CD4-positive, alpha-beta T cell (primary cell): ENCODE results near the gene GLB1L3. TPM values are rescaled to one million over a fixed set of nuclear protein-coding genes. Genes with fewer than 3 reads are reported as not detected.

ENCODE experiments used
- ATAC-seq: fragments of 200-7000 bp; cut with Tn5 transposase; one replicate; pipeline ENCODE4 v1.10.0; 2022; ENCODE audit warnings: mild to moderate bottlenecking; ENCODE audit not compliant: poor library complexity
- CTCF ChIA-PET: fragments of 350-600 bp; sonication (Branson Sonifier 250); formaldehyde crosslinking; loops from one replicate; lab custom pipeline; 2021; ENCODE audit warnings: antibody characterized with exemption, inconsistent platforms; lab: Charles Lee
- POLR2A ChIA-PET: fragments of 350-600 bp; sonication (Branson Sonifier 250); formaldehyde crosslinking; loops from one replicate; lab custom pipeline; 2021; ENCODE audit warnings: antibody characterized with exemption, inconsistent platforms; lab: Charles Lee
- DNase-seq, 14 experiments: peaks; one replicate each; pipeline ENCODE4 v3.0.0-alpha.2; 2013 to 2020; ENCODE audit warnings: mixed read lengths in 2 of 14
- H3K27ac ChIP-seq, 2 donors: one replicate each; pipeline versions ENCODE4 v1.5.1 to v1.7.0; 2013; ENCODE audit warnings: low read length in 2 of 2, low read depth in 1 of 2, mild to moderate bottlenecking in 1 of 2
- H3K27me3 ChIP-seq, 2 experiments: 1 replicate in 1 of 2; 2 replicates in 1 of 2; pipeline versions ENCODE4 v1.6.1 to v1.7.0; 2013; ENCODE audit warnings: low read length in 2 of 2, control low read depth in 1 of 2, mild to moderate bottlenecking in 1 of 2, moderate library complexity in 1 of 2; ENCODE audit not compliant: insufficient read depth in 2 of 2, control insufficient read depth in 1 of 2
- H3K36me3 ChIP-seq: one replicate; pipeline ENCODE4 v1.6.1; 2013; ENCODE audit warnings: low read length, control low read depth; ENCODE audit not compliant: insufficient read depth
- H3K4me1 ChIP-seq: one replicate; pipeline ENCODE4 v1.6.1; 2013; ENCODE audit warnings: low read length, control low read depth; ENCODE audit not compliant: insufficient read depth
- H3K4me3 ChIP-seq: one replicate; pipeline ENCODE4 v1.5.1; 2013; ENCODE audit warnings: mild to moderate bottlenecking, low read length, moderate library complexity
- H3K9me3 ChIP-seq, 2 experiments: 1 replicate in 1 of 2; 2 replicates in 1 of 2; pipeline versions ENCODE4 v1.6.1 to v1.7.0; 2013; ENCODE audit warnings: low read length in 2 of 2, mild to moderate bottlenecking in 2 of 2, control low read depth in 1 of 2, moderate library complexity in 1 of 2; ENCODE audit not compliant: control insufficient read depth in 1 of 2, insufficient read depth in 1 of 2
- H3K27ac Mint-ChIP-seq: one replicate; pipeline ENCODE4 v1.8.0; 2020; ENCODE audit warnings: mixed read lengths
- H3K27me3 Mint-ChIP-seq: one replicate; pipeline ENCODE4 v1.8.0; 2021; ENCODE audit warnings: mixed read lengths
- H3K36me3 Mint-ChIP-seq: one replicate; pipeline ENCODE4 v1.8.0; 2021; ENCODE audit warnings: low read depth, mixed read lengths
- H3K4me1 Mint-ChIP-seq: one replicate; pipeline ENCODE4 v1.8.0; 2021; ENCODE audit warnings: low read depth, mixed read lengths
- H3K4me3 Mint-ChIP-seq: one replicate; pipeline ENCODE4 v1.8.0; 2020; ENCODE audit warnings: mild to moderate bottlenecking, mixed read lengths
- H3K9me3 Mint-ChIP-seq: one replicate; pipeline ENCODE4 v1.8.0; 2020; ENCODE audit warnings: mixed read lengths
- intact Hi-C, 2 experiments: fragments of 100-400 bp; cut with DNase I in 1 of 2; cut with micrococcal nuclease in 1 of 2; formaldehyde crosslinking; loops; one replicate each; pipeline versions ENCODE4 v1.15.1 to v1.9.0; 2023 to 2025; cut with DNase I, micrococcal nuclease
- total RNA-seq, 174 experiments: library from RNA in 2 of 174; stranded (reverse) in 2 of 174; gene quantifications; one replicate each; pipeline ENCODE4 v1.2.3 and lab custom pipeline; 2021 to 2026
- TF ChIP-seq, protein P1 (sequence below): fragments of 200-600 bp; IDR thresholded peaks from one replicate; pipeline ENCODE4 v1.8.0; 2022; ENCODE audit warnings: antibody characterized with exemption, mild to moderate bottlenecking

The GLB1L3 gene
- total RNA-seq, 2 experiments from 2014 or later: 1.3 to 1.5 TPM

DNA sequence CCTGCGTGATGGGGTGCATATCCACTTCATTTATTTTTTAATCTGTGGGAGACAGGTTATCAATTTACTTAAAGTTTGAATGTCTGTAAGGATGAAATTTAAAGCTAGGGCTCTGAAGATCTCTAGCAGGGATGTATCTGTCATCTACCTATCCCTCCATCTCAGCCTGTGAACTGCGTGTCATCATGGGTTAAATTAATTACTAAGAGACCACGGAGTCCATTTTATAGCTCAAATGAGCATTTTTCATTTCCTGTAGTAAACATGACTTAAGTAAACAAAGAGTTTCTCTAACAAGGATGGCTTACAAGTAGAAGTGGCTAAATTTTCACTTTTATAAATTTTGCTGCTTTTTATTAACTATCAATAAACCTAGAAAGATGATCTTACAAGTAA is 2.9 kb upstream of the GLB1L3 start:
- H3K27me3 ChIP-seq: peaks cover 6% of the 10 kb centered on the region in 2 experiments
- H3K4me1 Mint-ChIP-seq: peaks cover 64% of the 10 kb centered on the region
- no peaks in the 10 kb centered on the region for H3K36me3 ChIP-seq
- H3K4me3 ChIP-seq: no peak overlapping the region
- no peak overlapping the region for H3K27ac Mint-ChIP-seq
- CTCF ChIA-PET: interaction anchor here (1.0 to 3.4 kb wide), 3 partner anchors 10 to 50 kb away, joined by 3 to 23 read pairs (median 6); partner anchors contain the start of gene NCAPD3
- H3K27me3 Mint-ChIP-seq: peaks cover 3% of the 10 kb centered on the region
- intact Hi-C loops: no loop called here
- POLR2A ChIA-PET: interaction anchor here (0.6 to 7.2 kb wide), 3 partner anchors 16 to 49 kb away, joined by 3 to 54 read pairs (median 44); partner anchors contain the start of genes ACAD8, NCAPD3, THYN1 and VPS26B
- peaks cover 45% of the 10 kb centered on the region for H3K4me1 ChIP-seq
- ATAC-seq: no peak
- no peak for DNase-seq
- TF ChIP-seq, protein P1, sequence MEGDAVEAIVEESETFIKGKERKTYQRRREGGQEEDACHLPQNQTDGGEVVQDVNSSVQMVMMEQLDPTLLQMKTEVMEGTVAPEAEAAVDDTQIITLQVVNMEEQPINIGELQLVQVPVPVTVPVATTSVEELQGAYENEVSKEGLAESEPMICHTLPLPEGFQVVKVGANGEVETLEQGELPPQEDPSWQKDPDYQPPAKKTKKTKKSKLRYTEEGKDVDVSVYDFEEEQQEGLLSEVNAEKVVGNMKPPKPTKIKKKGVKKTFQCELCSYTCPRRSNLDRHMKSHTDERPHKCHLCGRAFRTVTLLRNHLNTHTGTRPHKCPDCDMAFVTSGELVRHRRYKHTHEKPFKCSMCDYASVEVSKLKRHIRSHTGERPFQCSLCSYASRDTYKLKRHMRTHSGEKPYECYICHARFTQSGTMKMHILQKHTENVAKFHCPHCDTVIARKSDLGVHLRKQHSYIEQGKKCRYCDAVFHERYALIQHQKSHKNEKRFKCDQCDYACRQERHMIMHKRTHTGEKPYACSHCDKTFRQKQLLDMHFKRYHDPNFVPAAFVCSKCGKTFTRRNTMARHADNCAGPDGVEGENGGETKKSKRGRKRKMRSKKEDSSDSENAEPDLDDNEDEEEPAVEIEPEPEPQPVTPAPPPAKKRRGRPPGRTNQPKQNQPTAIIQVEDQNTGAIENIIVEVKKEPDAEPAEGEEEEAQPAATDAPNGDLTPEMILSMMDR: no peak
- peak overlapping the region; percentile 16 for H3K4me3 Mint-ChIP-seq
- peaks cover 12% of the 10 kb centered on the region for H3K36me3 Mint-ChIP-seq
- H3K27ac ChIP-seq: no peak overlapping the region
- peaks cover under 1 to 16% of the 10 kb centered on the region in 2 experiments for H3K9me3 ChIP-seq
- H3K9me3 Mint-ChIP-seq: no peaks in the 10 kb centered on the region

GRCh38 chr11:134275188-134275533 is 1.0 kb upstream of the GLB1L3 start:
- H3K4me3 ChIP-seq: peak overlapping the region; percentile 91
- H3K27ac ChIP-seq: peak overlapping the region in 1 of 2 donors; percentile 52
- TF ChIP-seq, protein P1: no peak
- POLR2A ChIA-PET: interaction anchor here (0.9 to 7.2 kb wide), 5 partner anchors 13 to 207 kb away, joined by 3 to 54 read pairs (median 7); partner anchors contain the start of genes ACAD8, JAM3, NCAPD3 and THYN1
- intact Hi-C loops: loop anchor here (5.0 kb wide), 2 partner anchors 57 to 68 kb away; partner anchors contain the start of gene GLB1L2 (in 1 of the 2)
- Mint-ChIP-seq H3K36me3 (peaks cover 12% of the 10 kb centered on the region), H3K4me1 (peaks cover 61% of the 10 kb centered on the region), H3K27me3 (peaks cover 3% of the 10 kb centered on the region), H3K4me3 (peak overlapping the region; percentile 92), H3K9me3 (no peaks in the 10 kb centered on the region), H3K27ac (peak overlapping the region; percentile 83)
- H3K9me3 ChIP-seq: peaks cover 3 to 18% of the 10 kb centered on the region in 2 experiments
- CTCF ChIA-PET: interaction anchor here (1.1 to 3.4 kb wide), 7 partner anchors 9 to 327 kb away, joined by 3 to 23 read pairs (median 14); partner anchors contain the start of genes ACAD8, NCAPD3, THYN1 and VPS26B
- DNase-seq (no peak), ATAC-seq (no peak)
- H3K36me3 ChIP-seq: no peaks in the 10 kb centered on the region
- peaks cover 39% of the 10 kb centered on the region for H3K4me1 ChIP-seq
- H3K27me3 ChIP-seq: peaks cover 6% of the 10 kb centered on the region in 2 experiments

DNA sequence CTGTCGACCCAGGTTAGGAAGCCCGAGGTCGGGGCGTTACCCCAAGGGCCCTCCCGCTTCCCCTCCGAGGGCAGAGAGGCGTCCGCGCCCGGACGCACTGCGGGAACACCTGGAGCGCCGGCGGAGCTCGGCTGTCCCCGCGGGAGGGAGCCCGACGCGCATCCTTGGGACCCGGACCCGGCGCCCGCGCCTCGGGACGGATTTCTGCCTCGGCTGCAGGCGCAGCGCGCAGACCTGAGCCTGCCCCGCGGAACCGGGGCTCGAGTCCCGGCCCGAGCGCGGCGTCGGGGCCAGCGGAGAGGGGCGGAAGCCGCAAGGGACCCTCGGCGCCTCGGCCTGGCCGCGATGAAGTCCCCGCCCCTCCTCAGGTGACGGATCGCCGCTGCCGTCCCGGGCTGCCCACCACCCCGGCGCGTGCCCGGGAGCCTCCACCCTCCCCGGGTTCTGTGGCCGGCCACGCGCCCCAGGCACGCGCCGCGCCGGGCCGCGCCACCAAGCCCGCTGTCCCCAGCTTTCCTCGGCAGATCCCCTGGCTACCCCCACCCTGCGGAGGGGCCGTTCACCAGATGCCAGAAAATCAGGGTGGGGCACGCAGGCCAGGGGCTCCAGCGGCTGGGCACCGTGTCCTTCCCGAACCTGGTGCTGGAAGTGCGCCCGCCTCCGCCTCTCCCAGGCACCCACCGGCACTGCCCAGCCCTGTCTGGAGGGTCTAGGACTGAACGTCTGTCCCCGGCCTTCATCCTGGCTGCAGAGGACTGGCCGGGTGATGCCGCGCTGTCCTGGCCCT is 410 bp downstream of the GLB1L3 start:
- Mint-ChIP-seq H3K27me3 (peaks cover 3% of the 10 kb centered on the region), H3K36me3 (peaks cover 12% of the 10 kb centered on the region), H3K4me1 (peaks cover 47% of the 10 kb centered on the region), H3K9me3 (no peaks in the 10 kb centered on the region), H3K27ac (peak overlapping the region; percentile 83), H3K4me3 (peak overlapping the region; percentile 92)
- Histone ChIP-seq H3K36me3 (no peaks in the 10 kb centered on the region), H3K4me1 (peaks cover 28% of the 10 kb centered on the region), H3K27ac (no peak overlapping the region), H3K4me3 (peak overlapping the region; percentile 91), H3K9me3 (peaks cover 3 to 18% of the 10 kb centered on the region in 2 experiments), H3K27me3 (peaks cover 6% of the 10 kb centered on the region in 2 experiments)
- TF ChIP-seq, protein P1: peak; percentile 33
- no peak for DNase-seq
- no peak for ATAC-seq
- intact Hi-C loops: loop anchor here (1.0 to 5.0 kb wide), 6 partner anchors 23 to 70 kb away; partner anchors contain the start of genes ACAD8 (in 1 of the 2), GLB1L2 (in 1 of the 2), THYN1 (in 1 of the 2) and VPS26B (in 1 of the 2)
- ChIA-PET POLR2A (interaction anchor here (0.6 to 7.2 kb wide), 10 partner anchors 11 to 208 kb away, joined by 3 to 54 read pairs (median 4); partner anchors contain the start of genes ACAD8, JAM3, NCAPD3 and THYN1), CTCF (interaction anchor here (0.7 to 3.4 kb wide), 14 partner anchors 11 to 328 kb away, joined by 3 to 23 read pairs (median 5); partner anchors contain the start of genes ACAD8, GLB1L2, NCAPD3 and THYN1)
